NOMO-1 treated with DMSO at 0.1 percent for 48 hours (cell line): ENCODE data around the gene SAT2.
A peak's percentile ranks its signal among the peaks of the same experiment; 100 is the strongest.

Experiments
- DNase-seq: peaks from one replicate; lab custom pipeline; 2025; ENCODE audit not compliant: unreplicated experiment; lab: John Stamatoyannopoulos, UW

SAT2 gene

DNA sequence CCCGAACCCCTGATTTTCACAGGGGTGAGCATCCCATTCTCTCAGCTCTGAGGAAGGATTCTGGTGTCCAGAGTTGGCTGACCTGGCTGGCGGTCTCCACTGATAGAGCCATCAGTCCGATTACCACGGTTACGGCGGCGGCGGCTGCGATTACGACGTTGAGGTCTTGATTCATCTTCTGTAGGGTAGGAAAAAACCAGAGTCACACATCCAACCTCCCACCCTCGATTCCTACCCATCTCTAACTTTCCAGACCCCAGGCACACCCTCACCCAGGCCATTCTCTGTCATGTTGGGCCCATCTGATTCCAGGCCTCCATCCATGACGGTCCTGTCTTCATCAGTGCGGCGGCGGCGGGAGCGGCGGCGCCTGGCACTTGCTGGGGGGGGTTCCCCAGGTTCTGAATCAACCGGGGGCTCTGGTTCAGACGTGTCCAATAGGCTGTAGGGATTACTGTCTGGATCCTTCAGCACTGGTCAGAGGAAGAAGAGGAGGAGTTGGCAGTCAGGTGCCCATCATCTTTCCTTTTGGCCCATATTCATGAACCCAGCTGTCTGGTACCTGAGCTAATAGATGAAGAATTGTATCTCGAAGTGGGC, 35.1 kb downstream of the SAT2 start:
- DNase-seq = no peak

DNA sequence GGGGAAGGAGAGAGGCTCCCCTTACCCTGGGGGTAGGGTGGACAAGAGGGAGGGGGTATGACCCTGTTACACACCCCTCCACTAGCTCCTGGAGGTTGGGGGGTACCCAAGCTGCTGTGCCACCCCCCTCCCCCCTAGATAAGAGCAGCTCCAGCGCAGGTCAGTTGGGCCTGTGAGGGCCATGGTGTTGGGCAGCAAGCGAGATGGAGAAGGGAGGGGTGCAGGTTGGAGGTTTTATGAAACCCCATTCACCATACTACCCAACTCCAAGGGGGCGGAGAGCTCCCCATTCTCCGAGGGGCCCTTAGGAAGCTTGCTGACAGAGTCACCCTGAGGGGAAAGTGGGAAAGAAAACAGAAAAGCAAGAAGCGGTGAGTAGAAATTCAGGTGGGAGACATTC, 36.0 kb downstream of the SAT2 start:
- DNase-seq = no peak

GRCh38 chr17:7590743-7591142, 36.9 kb downstream of the SAT2 start:
- DNase-seq = no peak

DNA sequence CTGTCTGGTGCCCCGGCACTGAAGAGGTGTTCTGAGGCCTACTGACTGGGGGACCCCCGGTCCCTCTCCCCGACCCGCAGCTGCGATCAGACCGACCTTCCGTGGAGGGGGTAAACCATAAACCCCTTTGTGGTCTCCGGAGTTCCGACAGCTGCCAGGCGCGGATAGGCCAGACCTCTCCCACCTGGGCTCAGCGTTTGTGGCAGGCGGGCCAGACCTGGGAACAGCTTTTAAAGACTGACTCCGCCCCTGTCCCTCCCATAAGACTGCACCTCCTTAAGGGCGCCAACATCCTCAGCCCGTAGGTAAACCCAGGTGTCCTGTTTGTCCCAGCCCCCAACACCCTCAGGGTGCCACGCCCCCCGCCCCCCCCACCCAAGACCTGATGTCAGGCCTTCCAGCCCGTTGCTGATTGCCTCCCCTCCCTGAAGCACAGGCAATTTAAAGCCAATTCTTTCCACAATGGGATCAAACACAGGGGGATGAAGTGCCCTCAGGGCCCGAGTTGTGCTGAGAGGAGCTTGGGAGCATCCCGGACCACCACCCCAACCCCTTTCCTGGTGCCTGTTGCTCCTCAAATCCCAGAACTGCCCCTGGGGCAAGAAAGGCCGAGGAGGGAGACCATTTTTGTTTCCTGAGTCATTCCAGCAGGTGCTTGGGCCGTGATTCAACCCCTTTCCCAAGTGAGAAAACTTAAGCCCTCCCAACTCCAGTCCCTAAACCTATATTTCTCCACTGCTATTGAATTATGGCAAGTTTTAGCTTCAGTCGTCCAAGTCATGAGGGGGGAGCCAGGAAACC, 37.5 kb downstream of the SAT2 start, which contains the start of gene SOX15:
SOX15 (minus strand) TSS at position 204 of the 801 bp plus-strand sequence. CDS start 418 bp downstream, outside the sequence.
- DNase-seq = no peak

GRCh38 chr17:7589204-7589868, 38.3 kb downstream of the SAT2 start:
- DNase-seq = peak; percentile 63

- no peak for DNase-seq
These were observed 38.9 kb downstream of the SAT2 start for GRCh38 chr17:7588553-7589203.

- peak; percentile 25 for DNase-seq
These were observed 40.0 kb downstream of the SAT2 start for GRCh38 chr17:7587420-7588151.

DNA sequence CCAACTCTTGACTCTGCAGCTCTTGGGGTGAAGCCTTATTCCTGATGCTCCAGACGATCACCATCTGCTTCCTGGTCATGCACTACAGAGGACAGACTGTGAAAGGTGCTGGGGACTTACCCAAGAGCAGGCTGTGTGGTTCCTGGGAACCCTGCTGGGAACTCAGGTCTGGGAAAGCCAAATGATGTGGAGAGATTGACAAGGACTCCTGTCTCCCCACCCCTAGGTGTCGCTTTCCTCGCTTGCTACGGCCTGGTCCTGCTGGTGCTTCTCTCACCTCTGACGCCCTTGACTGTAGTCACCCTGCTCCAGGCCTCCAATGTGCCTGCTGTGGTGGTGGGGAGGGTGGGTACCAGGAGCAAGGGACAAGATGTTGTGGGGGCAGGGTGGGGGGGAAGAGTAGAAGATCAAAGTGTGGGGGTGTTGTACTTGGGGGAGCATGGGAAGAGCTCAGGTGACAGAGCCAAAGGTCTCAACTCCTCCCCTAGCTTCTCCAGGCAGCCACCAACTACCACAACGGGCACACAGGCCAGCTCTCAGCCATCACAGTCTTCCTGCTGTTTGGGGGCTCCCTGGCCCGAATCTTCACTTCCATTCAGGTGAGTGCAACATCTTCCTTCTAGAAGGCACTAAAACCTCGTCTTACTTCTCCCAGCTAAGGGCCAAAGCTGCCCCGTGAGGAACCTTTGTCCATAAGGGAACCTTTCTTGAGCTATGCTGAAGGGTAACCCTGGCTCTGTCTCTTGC, 40.8 kb downstream of the SAT2 start:
- no peak for DNase-seq

DNA sequence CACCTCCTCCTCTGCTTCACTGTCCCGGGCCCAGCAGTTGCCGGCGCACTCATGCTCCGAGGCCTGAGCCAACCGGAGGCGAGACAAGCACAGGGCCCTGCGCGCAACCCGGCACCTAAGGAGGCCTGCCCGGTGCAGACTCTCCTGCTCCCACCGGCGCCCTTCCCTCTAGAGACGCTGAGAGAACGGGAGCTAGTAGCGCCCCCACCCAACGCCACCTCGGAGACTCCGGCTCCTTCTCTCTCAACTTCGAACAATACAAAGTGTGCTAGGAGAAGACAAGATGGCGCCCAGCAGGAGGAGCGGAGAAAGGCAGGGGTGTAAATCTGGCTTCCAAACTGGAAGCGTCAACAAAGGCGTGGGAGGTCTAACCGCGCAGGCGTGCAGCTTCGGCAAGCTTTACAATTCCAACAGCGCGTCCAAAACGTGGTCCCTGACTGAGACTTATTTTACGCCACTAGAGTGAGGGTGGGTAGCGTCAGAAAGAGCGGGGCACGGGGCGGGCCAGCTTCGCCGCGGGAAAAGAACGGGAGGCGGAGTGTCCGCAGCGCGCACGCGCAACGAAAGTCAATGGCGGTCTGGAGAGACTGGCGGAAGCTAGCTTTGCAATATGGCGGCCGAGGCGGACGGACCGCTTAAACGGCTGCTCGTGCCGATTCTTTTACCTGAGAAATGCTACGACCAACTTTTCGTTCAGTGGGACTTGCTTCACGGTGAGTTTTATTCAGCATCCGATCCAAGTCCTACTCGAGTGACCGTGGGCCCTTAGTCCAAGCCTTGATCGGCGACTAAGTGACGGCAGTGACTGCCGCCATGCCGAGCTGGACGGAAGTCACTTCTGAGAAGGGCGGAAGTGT, 44.1 kb downstream of the SAT2 start, which contains the start of gene MPDU1:
MPDU1 (plus strand) TSS at position 600 of the 857 bp plus-strand sequence; CDS start at position 611, 11 bp downstream.
- DNase-seq = peak; percentile 97

DNA sequence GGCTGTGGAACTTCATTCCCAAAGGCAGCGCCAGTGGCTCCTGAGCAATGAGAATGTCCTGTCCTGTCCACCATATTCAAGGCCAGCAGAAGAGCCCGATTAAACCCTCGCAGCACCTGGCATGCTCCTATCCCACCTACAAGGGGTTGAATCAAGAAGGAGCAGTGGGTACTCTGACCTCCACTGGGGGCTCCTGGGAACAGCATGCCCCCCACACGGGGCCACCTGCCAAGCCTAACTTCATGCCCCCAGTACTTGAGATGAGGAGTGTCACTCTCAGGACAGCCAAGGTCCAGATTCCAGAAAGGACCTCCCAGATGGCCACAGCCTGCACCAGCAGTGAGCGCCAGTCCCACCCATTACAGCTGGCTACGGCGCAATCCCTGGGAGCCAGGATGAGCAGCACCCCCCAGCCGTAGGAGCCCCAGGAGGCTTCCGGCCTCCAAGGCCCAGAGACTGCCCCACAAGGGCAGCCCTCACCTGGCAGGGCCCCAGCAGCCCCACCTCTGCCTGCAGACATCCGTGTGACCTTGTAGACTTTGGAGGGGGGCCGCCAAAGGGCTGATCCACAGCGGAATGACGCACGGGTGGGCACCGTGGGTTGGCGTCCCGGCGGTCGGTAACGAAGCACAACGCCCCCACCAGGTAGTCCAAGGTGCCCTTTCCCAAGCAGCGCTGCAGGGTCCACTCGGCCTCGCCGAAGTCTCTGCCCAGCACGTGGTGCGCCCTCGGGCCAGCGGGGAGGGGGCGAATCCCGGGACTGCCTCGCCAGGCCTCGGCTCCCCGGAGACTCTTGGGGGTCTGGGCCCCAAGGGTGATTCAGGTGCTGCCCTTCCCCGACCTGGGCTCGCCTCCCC, 45.0 kb downstream of the SAT2 start:
- DNase-seq = no peak

- DNase-seq = peak; percentile 29
These were observed 46.7 kb downstream of the SAT2 start for GRCh38 chr17:7580604-7581575.

- DNase-seq = no peak
These were observed 47.6 kb downstream of the SAT2 start for GRCh38 chr17:7579834-7580603.

- peak; percentile 99 for DNase-seq
These were observed 48.4 kb downstream of the SAT2 start, which contains the start of gene CD68 for GRCh38 chr17:7579001-7579833. Gene CD68 (plus strand): TSS chr17:7579638. CDS start chr17:7579678, 40 bp downstream.

- no peak for DNase-seq
These were observed 50.1 kb downstream of the SAT2 start for GRCh38 chr17:7577327-7578199.
